ENCODE results near the gene C12orf76. TPM values are rescaled to one million over a fixed set of nuclear protein-coding genes. Genes with fewer than 3 reads are reported as not detected.

Gene C12orf76
- total and polyA plus RNA-seq, 9 of the 15 experiments (the other 6 are each of a cell fraction or from before 2014, with no cell fraction given), result 6.3 to 38.6 (median 12.3) TPM

GRCh38 chr12:109998904-109999648 lies 49.2 kb downstream of the C12orf76 start, which contains the start of gene ANKRD13A:
ANKRD13A (plus strand) TSS chr12:109999430; CDS start chr12:109999689, 259 bp downstream.
- Histone ChIP-seq H3K27me3 (ENCODE audit: control insufficient read depth in 2 of 2, insufficient read depth in 2 of 2, low read length in 2 of 2) (no peaks in the 10 kb centered on the region), H3K9me3 (replicated peaks; ENCODE audit: control insufficient read depth, insufficient read depth, low read depth, low read length) (no peaks in the 10 kb centered on the region), H2AFZ (ENCODE audit: low read depth, low read length) (peak within 1 kb of the TSS; percentile 100), H3K4me2 (ENCODE audit: insufficient read depth, low read length) (peak within 1 kb of the TSS; percentile 85), H4K20me1 (replicated peaks; ENCODE audit: control insufficient read depth, insufficient read depth, low read length) (no peaks in the 10 kb centered on the region), H3K9me1 (ENCODE audit: control insufficient read depth, insufficient read depth, low read length) (no peaks in the 10 kb centered on the region), H3K4me1 (replicated peaks in 1 of 2; ENCODE audit: control insufficient read depth in 2 of 2, insufficient read depth in 2 of 2, low read length in 2 of 2) (peaks cover 23 to 32% of the 10 kb centered on the region in 2 experiments), H3K4me3 (peak within 1 kb of the TSS; percentile 77), H3K9ac (ENCODE audit: insufficient read depth in 1 of 2, low read depth in 2 of 2, low read length in 2 of 2) (peak within 1 kb of the TSS; percentile 98 to 99), H3K36me3 (ENCODE audit: control insufficient read depth, insufficient read depth, low read length) (peaks cover 8% of the 10 kb centered on the region), H3K27ac (ENCODE audit: extremely low read depth, low read depth, low read length) (peak within 1 kb of the TSS; percentile 99), H3K79me2 (ENCODE audit: control insufficient read depth, insufficient read depth, low read length) (peaks cover 38% of the 10 kb centered on the region)
- DNase-seq (ENCODE audit: extremely low read depth in 1 of 4, low spot score in 3 of 4), result peak; percentile 90 to 96 (median 92)
- FAIRE-seq, result peak; percentile 90
- no TSS peak for BruUV-seq (replicated peaks)
- in situ Hi-C loops (cut with MboI) (no loop called here), intact Hi-C loops (cut with micrococcal nuclease) (no loop called here)
- peak; percentile 80 for ATAC-seq
- 0% methylated on average over 51 of the region's 62 CpGs for WGBS (ENCODE audit: insufficient coverage, low coverage, missing lambda C conversion rate)
- POLR2A ChIA-PET, result interaction anchor here (0.5 to 2.0 kb wide), 6 partner anchors 15 to 117 kb away, joined by 3 to 7 read pairs (median 3); no protein-coding TSS in a partner anchor
- CTCF ChIA-PET (ENCODE audit: low intra/inter-chr PET ratio), result interaction anchor here (0.7 kb wide), 1 partner anchor 597 kb away, joined by 3 read pairs; no protein-coding TSS in a partner anchor
- peak; percentile 79 for TF ChIP-seq ZNF24 (IDR thresholded peaks at IDR 0.05)
- TF ChIP-seq RFX7 (CRISPR knock-in tag; IDR thresholded peaks at IDR 0.05), result no peak
- TF ChIP-seq TCF7L2 (IDR thresholded peaks at IDR 0.05; ENCODE audit: low read depth, low read length), result peak; percentile 100
- no peak for TF ChIP-seq CCAR2 (IDR thresholded peaks at IDR 0.05; ENCODE audit: low read depth, low read length)
- TF ChIP-seq, protein P1, sequence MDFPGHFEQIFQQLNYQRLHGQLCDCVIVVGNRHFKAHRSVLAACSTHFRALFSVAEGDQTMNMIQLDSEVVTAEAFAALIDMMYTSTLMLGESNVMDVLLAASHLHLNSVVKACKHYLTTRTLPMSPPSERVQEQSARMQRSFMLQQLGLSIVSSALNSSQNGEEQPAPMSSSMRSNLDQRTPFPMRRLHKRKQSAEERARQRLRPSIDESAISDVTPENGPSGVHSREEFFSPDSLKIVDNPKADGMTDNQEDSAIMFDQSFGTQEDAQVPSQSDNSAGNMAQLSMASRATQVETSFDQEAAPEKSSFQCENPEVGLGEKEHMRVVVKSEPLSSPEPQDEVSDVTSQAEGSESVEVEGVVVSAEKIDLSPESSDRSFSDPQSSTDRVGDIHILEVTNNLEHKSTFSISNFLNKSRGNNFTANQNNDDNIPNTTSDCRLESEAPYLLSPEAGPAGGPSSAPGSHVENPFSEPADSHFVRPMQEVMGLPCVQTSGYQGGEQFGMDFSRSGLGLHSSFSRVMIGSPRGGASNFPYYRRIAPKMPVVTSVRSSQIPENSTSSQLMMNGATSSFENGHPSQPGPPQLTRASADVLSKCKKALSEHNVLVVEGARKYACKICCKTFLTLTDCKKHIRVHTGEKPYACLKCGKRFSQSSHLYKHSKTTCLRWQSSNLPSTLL (IDR thresholded peaks at IDR 0.05), result no peak
- no peak for TF ChIP-seq NKRF (IDR thresholded peaks at IDR 0.05; ENCODE audit: borderline replicate concordance)
- no peak for TF ChIP-seq ELK1 (CRISPR knock-in tag; IDR thresholded peaks at IDR 0.05)
- no peak for TF ChIP-seq ZFP36 (IDR thresholded peaks at IDR 0.05; ENCODE audit: low read depth, low read length, partially characterized antibody)
- no peak for TF ChIP-seq ZBTB8A (IDR thresholded peaks at IDR 0.05; ENCODE audit: partially characterized antibody)
- TF ChIP-seq MAFG (tag; conservative IDR thresholded peaks at IDR 0.05), result no peak
- TF ChIP-seq SAFB2 (IDR thresholded peaks at IDR 0.05; ENCODE audit: borderline replicate concordance, low read depth, low read length, severe bottlenecking), result no peak
- TF ChIP-seq ZNF282 (CRISPR knock-in tag; IDR thresholded peaks at IDR 0.05), result no peak
- no peak for TF ChIP-seq ZMIZ1 (IDR thresholded peaks at IDR 0.05; ENCODE audit: low read depth in 2 of 2, low read length in 2 of 2)

Measured in K562 (cell line).